Stimulated activated CD4-positive, alpha-beta T cell treated with anti-CD3 and anti-CD28 coated beads, Interleukin-1b, Interleukin-23, amount 100 ng/mL, for 4 hours (primary cell): Measurements from ENCODE around the gene IP6K1.
"Not testable (repeated sequence)": the region's sequence is repeated elsewhere in the genome, so short reads cannot be mapped to it uniquely, and the experiment has no call there.

Experiments
- DNase-seq, 2 donors: peaks; one replicate each; pipeline ENCODE4 v3.0.0-alpha.2; 2020; ENCODE audit warnings: low read depth in 2 of 2

The IP6K1 gene

DNA sequence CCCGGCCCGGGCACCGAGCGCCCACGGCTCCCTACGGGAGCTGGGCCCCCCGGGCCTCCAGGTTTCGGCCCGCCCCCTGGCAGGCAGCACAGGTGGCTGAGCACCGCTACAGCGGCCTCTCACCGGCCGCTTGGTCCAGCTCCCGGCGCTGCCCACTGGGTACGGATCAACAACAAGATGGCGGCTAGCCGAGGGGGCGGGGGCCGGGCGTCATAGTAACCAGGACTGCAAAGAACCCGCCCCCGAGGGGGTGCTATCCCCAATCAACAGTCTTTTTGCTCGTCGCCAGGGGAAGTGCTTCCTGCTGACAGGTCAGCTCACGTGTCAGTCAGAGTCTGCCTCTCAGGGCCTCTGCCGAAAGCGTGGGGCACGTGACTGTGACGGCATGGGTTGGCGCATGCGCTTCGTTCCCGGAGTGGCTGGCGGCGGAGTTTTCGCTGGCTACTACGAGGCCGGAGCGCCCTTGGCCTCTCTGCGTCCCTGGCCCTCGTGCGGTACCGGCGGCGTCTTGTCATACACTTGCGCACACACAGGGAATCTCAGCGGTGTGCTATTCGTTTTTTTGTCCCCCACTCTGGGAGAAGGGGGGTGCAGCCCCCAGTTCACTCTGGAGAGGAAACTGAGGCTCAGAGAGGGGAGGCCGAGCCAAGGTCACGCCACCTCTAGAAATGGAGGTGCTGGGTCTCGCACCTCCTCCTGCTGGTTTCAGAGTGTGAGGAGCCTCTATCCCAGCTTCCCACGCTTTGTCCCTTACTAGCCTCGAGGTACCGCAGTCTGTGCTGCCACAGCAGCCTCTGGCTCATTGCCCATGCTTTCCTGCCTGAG, at the start of gene IP6K1:
Gene IP6K1 (minus strand): TSS at position 186 of the 825 bp plus-strand sequence. CDS start 38,502 bp downstream, outside the sequence.
- peak; percentile 97 to 98 for DNase-seq

DNA sequence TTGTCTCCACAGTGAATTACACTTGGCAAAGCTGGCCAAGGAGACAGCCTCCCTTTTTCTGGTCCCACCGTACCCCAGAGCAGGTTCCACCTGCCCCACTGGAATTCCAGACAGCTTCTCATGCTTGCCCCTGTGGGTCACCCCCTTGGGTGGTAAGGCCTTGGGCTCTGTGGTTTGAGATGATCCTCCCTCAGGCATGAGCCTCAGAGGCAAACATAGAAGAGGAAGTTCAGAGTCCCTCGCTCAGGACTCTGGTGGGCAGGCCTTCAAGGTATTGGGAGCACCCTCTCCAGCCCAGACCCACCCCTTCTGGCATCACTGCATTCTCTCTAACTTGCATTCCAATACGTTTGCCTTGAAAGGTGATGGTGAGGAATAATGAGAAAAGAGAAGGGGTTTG, 45.0 kb upstream of the IP6K1 start:
- DNase-seq, result no peak

- DNase-seq, result no peak
Observed at GRCh38 chr3:49826016-49826415, 39.7 kb upstream of the IP6K1 start.

DNA sequence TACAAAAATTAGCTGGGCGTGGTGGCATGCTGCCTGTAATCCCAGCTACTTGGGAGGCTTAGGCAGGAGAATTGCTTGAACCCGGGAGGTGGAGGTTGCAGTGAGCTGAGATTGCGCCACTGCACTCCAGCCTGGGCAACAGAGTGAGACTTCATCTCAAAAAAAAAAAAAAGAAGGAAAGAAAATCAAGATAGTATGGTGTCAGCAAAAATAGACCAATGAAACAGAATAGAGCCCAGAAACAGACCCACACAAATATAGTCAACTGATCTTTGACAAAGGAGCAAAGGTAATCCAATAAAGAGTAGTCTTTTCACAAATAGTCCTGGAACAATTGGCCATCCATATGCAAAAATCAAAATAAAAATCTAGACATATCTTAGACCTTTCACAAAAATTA, 36.8 kb upstream of the IP6K1 start:
- DNase-seq, result not testable (repeated sequence)

DNA sequence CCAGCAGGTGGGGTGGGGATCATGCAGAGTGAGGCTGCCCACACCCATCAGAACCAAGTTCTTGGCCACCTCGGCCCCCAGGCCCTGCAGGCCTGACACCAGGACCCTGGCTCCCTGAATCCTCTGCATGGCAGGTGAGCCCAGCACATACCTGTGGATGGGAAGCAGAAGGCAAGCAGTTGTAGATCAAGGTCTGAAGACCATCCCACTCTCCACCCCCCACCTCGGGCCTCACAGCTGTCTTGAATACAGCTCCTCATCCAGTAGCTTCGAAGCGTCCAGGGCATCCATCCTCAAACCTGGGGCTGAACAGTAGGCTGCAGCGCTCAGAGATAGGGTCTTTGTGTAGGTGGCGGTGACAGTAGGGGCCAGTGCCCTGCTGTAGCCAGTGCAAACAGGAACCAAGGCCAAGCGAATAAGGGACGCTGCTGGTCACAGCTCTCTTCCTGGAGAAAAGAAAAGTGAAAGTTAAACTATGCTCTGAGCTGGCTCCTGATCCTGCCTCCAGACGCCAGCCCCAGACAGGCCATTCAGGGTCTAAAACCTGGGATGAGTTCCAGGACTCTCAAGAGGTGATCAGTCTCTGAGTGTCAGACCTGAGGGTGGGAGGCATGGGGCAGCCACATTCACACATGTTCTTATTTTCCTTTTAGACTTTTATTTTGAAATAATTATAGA, 27.3 kb upstream of the IP6K1 start, which contains the start of gene UBA7:
Gene UBA7 (minus strand): TSS at position 457 of the 678 bp plus-strand sequence. CDS start 166 bp downstream, at position 291.
- no peak for DNase-seq

GRCh38 chr3:49812916-49813496, 26.7 kb upstream of the IP6K1 start:
- DNase-seq, result no peak

DNA sequence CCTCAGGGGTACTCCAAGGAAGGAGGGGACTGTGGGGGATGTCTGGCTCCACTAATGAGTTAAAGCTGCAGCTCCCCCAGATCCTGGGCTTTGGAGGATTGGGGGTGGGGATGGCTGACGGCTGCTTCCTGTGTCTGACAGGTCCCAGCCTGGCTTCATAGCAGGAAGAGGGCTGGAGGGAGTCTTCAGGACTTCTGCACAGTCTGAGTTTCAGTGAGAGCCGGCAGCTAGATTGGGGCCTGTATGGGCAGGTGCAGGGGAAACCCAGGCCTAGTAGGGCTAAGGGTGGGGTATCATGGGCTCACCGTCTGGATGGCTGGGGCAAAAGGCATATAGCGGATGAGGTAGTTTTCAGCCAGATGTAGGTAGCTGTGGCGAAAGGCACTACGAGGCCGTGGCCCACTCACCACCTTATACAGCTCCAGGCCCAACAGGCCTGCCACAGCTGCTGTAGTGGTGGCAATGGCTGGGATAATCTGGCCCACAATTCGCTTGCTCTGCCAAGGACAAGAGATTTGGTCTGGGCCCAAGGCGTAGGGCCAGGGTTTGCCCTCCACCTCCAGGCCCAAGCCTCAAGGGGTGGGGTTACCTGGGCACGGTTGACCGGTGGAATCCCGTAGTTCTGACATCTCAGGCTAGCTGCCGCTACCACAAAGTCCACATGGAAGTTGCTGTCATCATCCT, 21.2 kb upstream of the IP6K1 start:
- DNase-seq, result no peak

DNA sequence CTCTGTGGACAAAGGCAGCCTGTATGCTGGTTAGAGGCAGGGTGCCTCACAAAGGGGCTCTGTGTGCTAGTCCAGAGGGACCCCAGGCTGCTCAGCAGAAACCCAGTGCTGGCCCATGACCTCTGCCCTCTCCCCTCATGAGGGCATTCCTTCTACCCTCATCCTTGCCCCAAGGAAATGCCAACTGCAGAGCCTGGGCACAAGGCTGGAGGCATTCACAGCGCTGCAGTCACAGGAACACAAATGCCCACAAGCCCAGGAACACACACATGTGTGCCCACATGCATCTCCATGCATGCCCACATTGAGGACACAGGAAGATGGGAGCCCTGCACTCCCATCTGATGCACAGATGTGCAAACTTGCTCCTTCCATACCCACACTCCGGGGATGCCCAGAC, 20.5 kb upstream of the IP6K1 start:
- DNase-seq, result no peak

GRCh38 chr3:49805897-49806701, 19.8 kb upstream of the IP6K1 start:
- no peak for DNase-seq

GRCh38 chr3:49805367-49805782, 19.0 kb upstream of the IP6K1 start:
- DNase-seq, result no peak

DNA sequence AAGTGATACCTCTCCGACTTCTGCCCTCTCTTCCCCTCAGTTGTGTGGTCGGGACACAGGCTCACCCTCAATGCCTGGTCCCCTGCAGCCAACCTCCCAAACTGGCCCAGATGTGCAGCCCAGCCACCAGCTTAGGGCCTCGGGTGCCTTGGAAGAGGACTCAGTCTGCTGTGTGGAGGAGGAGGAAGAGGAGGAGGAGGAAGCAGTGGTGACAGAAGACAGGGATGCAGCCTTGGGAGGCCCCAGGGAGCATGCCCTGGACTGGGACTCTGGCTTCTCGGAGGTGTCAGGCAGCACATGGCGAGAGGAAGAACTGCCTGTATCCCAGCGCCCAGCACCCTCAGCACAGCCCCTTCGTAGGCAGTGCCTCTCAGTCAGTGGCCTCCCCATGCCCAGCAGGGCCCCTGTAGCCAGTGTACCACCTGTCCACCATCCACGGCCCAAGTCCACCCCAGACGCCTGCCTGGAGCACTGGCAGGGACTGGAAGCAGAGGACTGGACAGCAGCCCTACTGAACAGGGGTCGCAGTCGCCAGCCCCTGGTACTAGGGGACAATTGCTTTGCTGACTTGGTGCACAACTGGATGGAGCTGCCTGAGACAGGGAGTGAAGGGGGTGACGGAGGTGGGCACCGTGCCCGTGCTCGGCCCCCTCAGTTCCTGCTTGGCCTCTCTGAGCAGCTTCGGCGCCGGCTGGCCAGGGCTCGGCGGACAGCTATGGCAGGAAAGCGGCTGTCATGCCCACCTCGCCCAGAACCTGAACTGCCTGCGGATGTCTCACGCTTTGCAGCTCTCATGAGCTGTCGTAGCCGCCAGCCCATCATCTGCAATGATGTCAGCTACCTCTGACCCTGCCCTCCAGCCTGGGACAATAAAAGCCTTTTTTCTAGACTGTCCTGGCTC, 18.0 kb upstream of the IP6K1 start:
- no peak for DNase-seq

DNA sequence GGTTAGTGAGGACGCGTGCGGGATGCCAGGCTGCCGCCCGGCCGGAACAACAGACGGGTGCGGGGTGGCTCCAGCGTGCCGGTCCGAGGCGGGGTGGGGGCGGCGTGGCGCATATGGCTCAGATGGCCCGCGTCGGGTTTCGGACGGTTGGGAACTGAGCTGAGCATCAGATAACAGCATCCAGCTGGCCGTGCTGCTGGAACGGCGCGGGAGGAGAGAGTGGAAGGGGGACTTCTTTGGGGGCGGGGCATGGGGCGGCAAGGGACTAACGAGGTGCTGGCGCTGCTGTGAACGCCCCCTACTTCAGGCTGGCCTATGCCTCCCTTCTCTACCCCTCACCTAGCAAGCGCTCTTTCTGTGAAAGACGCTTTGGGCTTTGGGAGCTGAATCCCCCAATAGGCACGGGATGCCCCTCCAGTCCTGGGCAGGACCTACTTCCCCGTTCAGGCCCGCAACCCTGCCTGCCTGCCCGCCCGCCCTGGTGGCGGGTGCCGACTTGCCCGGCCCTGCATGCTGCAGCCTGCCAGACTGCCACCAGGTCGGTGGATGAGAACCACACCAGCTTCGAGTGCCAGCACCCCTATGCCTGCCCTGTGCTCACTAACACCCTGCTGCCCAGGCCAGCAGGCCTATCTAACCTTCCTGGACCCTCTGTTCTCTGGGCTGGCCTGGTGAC, 17.3 kb upstream of the IP6K1 start:
- peak in 1 of 2 donors; percentile 9 for DNase-seq

- peak; percentile 76 to 83 for DNase-seq
Observed at GRCh38 chr3:49802719-49803464, 16.6 kb upstream of the IP6K1 start, which contains the start of gene INKA1. Gene INKA1 (plus strand): TSS chr3:49803261. CDS start chr3:49803393, 132 bp downstream.

DNA sequence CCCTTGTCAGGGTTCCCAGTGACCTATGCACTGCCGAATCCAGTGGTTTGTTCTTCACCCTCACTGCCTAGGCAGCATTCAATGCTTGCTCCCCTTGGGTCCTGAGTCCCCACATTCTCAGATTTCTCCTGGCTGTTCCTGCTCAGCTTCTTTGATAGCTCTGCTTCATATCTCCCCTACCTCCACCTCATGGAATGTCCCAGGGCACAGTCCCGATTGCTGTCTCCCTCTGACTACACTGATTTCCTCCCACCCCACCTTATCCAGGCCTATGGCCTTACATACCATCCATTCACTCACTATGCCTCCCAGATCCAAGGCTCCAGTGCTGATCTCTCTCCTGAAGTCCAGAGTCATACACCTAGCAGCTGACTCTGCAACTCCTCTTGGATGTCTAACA, 14.8 kb upstream of the IP6K1 start:
- DNase-seq, result no peak

- no peak for DNase-seq
Observed at GRCh38 chr3:49799761-49800160, 13.4 kb upstream of the IP6K1 start, which contains the start of gene CDHR4. Gene CDHR4 (minus strand): TSS chr3:49799873. CDS start chr3:49799812, 61 bp downstream.

DNA sequence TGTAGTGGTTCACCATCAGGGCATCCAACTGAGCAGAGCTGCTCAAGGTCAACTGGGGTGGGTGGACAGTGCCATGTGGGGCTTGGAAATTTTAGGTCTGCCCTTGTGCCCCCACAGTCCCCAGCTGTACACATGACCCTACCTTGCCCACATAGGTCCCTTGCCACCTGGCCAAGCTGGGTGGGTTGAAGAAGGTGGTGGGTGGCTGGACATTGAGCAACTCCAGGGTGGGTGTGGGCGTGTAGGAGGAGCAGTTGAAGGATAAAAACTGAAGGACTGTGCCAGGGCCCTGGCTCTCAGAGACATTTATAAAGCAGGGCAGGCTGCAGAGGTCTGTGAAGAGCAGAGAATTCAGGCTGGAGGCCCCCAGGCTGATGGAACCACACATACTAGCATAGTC, 12.8 kb upstream of the IP6K1 start:
- DNase-seq, result no peak

DNA sequence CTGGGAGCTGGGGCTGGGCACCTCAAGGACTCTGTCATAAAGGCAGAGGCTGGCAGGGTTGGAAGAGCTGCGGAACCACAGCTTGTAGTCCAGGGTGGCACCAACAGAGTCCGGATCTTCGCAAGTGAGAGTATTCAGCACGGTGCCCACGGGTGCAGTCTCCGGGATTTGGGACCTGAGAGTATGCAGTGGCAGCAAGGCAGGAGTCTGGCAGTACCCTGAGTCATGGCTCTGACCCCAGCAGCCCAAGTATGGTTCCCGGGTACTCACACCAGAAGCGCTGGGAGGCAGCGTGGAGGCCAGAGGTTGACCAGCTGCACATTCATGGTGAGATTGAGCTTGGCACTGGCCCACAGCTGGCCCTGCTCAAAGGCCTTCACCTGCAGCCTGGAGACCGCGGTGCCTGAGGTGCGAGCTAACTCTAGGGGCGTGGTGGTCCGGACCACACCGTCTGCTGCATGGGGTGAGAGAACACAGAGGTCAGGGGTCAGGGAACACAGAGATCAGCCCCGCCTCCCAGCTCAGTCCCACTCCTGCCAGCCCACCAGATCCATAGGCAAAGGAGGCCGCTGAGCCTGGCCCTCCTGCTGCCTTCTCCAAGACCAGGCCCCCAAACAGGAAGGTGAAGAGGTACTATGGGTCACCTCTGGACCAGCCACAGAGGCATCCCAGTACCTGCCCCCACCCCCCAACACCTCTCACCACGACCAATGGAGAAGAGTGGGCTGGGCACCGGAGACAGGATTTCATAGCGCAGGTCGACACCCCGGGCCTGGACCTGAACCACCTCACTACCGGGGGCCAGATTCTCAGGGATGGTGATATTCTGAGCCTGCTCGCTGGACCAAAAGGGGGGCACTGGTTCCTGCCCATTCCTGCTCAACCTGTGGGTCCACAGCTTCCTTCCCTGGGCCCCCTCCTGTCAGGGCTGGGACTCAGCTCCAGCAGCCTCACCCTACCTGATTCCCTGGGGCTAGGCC, 8.9 kb upstream of the IP6K1 start:
- no peak for DNase-seq
